Astrocyte (in vitro differentiated cells and primary cell): ENCODE results near the gene STK32B. TPM values are rescaled to one million over a fixed set of nuclear protein-coding genes. Genes with fewer than 3 reads are reported as not detected.

ENCODE experiments used
- DNase-seq: peaks from one replicate; pipeline ENCODE4 v3.0.0-alpha.2; 2010; ENCODE audit warnings: low read depth
- FAIRE-seq: peaks from 2 replicates; lab custom pipeline; 2011; peaks lifted over from hg19 to GRCh38; lab: Jason Lieb, UNC
- H2AFZ ChIP-seq: 2 replicates; pipeline ENCODE4 v1.6.0; 2012; ENCODE audit warnings: low read depth, low read length, inconsistent platforms
- H3K27ac ChIP-seq: 2 replicates; pipeline ENCODE4 v1.5.1; 2011; ENCODE audit warnings: low read depth, low read length, inconsistent platforms
- H3K27me3 ChIP-seq: 2 replicates; pipeline ENCODE4 v1.6.0; 2011; ENCODE audit warnings: low read length, inconsistent platforms; ENCODE audit not compliant: insufficient read depth
- H3K36me3 ChIP-seq: 2 replicates; pipeline ENCODE4 v1.5.1; 2011; ENCODE audit warnings: low read length, inconsistent platforms; ENCODE audit not compliant: insufficient read depth
- H3K4me1 ChIP-seq: 2 replicates; pipeline ENCODE4 v1.5.1; 2011; ENCODE audit warnings: low read length, inconsistent platforms; ENCODE audit not compliant: insufficient read depth
- H3K4me2 ChIP-seq: 2 replicates; pipeline ENCODE4 v1.6.0; 2012; ENCODE audit warnings: low read length, inconsistent platforms
- H3K4me3 ChIP-seq: 2 replicates; pipeline ENCODE4 v1.5.1; 2011; ENCODE audit warnings: low read depth, mild to moderate bottlenecking, low read length, inconsistent platforms; ENCODE audit not compliant: insufficient read depth
- H3K79me2 ChIP-seq: 2 replicates; pipeline ENCODE4 v1.6.0; 2012; ENCODE audit warnings: mild to moderate bottlenecking, low read length, inconsistent platforms; ENCODE audit not compliant: insufficient read depth
- H3K9ac ChIP-seq: 2 replicates; pipeline ENCODE4 v1.6.0; 2012; ENCODE audit warnings: mild to moderate bottlenecking, low read length, inconsistent platforms
- H3K9me3 ChIP-seq: 2 replicates; pipeline ENCODE4 v1.5.1; 2012; ENCODE audit warnings: low read depth, mild to moderate bottlenecking, low read length, inconsistent platforms; ENCODE audit not compliant: insufficient read depth
- H4K20me1 ChIP-seq: 2 replicates; pipeline ENCODE4 v1.6.0; 2012; ENCODE audit warnings: low read length, inconsistent platforms; ENCODE audit not compliant: insufficient read depth
- H3K27ac Mint-ChIP-seq: one replicate; pipeline ENCODE4 v1.8.0; 2021; ENCODE audit warnings: mild to moderate bottlenecking, mixed read lengths; ENCODE audit not compliant: unreplicated experiment
- H3K27me3 Mint-ChIP-seq: one replicate; pipeline ENCODE4 v1.8.0; 2021; ENCODE audit warnings: low read depth, mixed read lengths; ENCODE audit not compliant: unreplicated experiment
- H3K36me3 Mint-ChIP-seq: one replicate; pipeline ENCODE4 v1.8.0; 2021; ENCODE audit warnings: low read depth, mixed read lengths; ENCODE audit not compliant: unreplicated experiment
- H3K4me1 Mint-ChIP-seq: one replicate; pipeline ENCODE4 v1.8.0; 2021; ENCODE audit warnings: low read depth, mixed read lengths; ENCODE audit not compliant: unreplicated experiment
- H3K4me3 Mint-ChIP-seq: one replicate; pipeline ENCODE4 v1.8.0; 2021; ENCODE audit warnings: mild to moderate bottlenecking, moderate library complexity, mixed read lengths; ENCODE audit not compliant: unreplicated experiment
- H3K9me3 Mint-ChIP-seq: one replicate; pipeline ENCODE4 v1.8.0; 2021; ENCODE audit warnings: mild to moderate bottlenecking, mixed read lengths; ENCODE audit not compliant: unreplicated experiment
- CTCF ChIP-seq: IDR thresholded peaks from 2 replicates; pipeline ENCODE4 v1.5.1; 2011; ENCODE audit warnings: low read depth, mild to moderate bottlenecking, inconsistent platforms, low read length, moderate library complexity; ENCODE audit not compliant: insufficient read depth
- EZH2 ChIP-seq: IDR thresholded peaks from 2 replicates; pipeline ENCODE4 v1.6.1; 2012; ENCODE audit warnings: mild to moderate bottlenecking, low read length, inconsistent platforms; ENCODE audit not compliant: insufficient read depth
- total RNA-seq: library from RNA; stranded (reverse); gene quantifications from 2 replicates; pipeline ENCODE4 v1.2.1, GENCODE V29; 2021

STK32B gene
- total RNA-seq, 1 donor from 2014 or later, result 2.9 TPM

GRCh38 chr4:5422195-5422594 lies 370.9 kb downstream of the STK32B start:
- peaks cover 11% of the 10 kb centered on the region for H3K9me3 Mint-ChIP-seq
- no peak for TF ChIP-seq EZH2
- no peak for TF ChIP-seq CTCF
- no peak overlapping the region for H3K4me3 Mint-ChIP-seq
- H3K36me3 Mint-ChIP-seq, result peaks cover 8% of the 10 kb centered on the region
- no peak overlapping the region for H3K27ac Mint-ChIP-seq
- Histone ChIP-seq H3K9me3 (no peaks in the 10 kb centered on the region), H3K9ac (no peak overlapping the region), H3K27me3 (no peaks in the 10 kb centered on the region), H3K79me2 (no peaks in the 10 kb centered on the region), H3K4me3 (no peak overlapping the region), H3K27ac (no peak overlapping the region), H4K20me1 (no peaks in the 10 kb centered on the region), H3K36me3 (no peaks in the 10 kb centered on the region), H3K4me1 (no peaks in the 10 kb centered on the region), H2AFZ (no peak overlapping the region), H3K4me2 (no peak overlapping the region)
- FAIRE-seq, result no peak
- peaks cover 19% of the 10 kb centered on the region for H3K27me3 Mint-ChIP-seq
- no peaks in the 10 kb centered on the region for H3K4me1 Mint-ChIP-seq
- DNase-seq, result no peak

- Mint-ChIP-seq H3K27ac (no peak overlapping the region), H3K4me1 (no peaks in the 10 kb centered on the region), H3K9me3 (peaks cover 6% of the 10 kb centered on the region), H3K36me3 (peaks cover 3% of the 10 kb centered on the region), H3K27me3 (peaks cover 19% of the 10 kb centered on the region), H3K4me3 (no peak overlapping the region)
- FAIRE-seq, result no peak
- Histone ChIP-seq H4K20me1 (no peaks in the 10 kb centered on the region), H2AFZ (no peak overlapping the region), H3K27me3 (no peaks in the 10 kb centered on the region), H3K36me3 (no peaks in the 10 kb centered on the region), H3K9ac (no peak overlapping the region), H3K4me1 (no peaks in the 10 kb centered on the region), H3K4me2 (no peak overlapping the region), H3K79me2 (no peaks in the 10 kb centered on the region), H3K9me3 (no peaks in the 10 kb centered on the region), H3K27ac (no peak overlapping the region), H3K4me3 (no peak overlapping the region)
- no peak for DNase-seq
- TF ChIP-seq CTCF, result no peak
- TF ChIP-seq EZH2, result no peak
Measured at GRCh38 chr4:5423670-5424069, 372.4 kb downstream of the STK32B start.

GRCh38 chr4:5424211-5424610 lies 372.9 kb downstream of the STK32B start:
- Histone ChIP-seq H3K9ac (no peak overlapping the region), H4K20me1 (no peaks in the 10 kb centered on the region), H3K9me3 (no peaks in the 10 kb centered on the region), H3K27ac (no peak overlapping the region), H3K4me2 (no peak overlapping the region), H3K79me2 (no peaks in the 10 kb centered on the region), H3K4me3 (no peak overlapping the region), H2AFZ (no peak overlapping the region), H3K36me3 (no peaks in the 10 kb centered on the region), H3K27me3 (no peaks in the 10 kb centered on the region), H3K4me1 (no peaks in the 10 kb centered on the region)
- no peak overlapping the region for H3K27ac Mint-ChIP-seq
- H3K27me3 Mint-ChIP-seq, result peaks cover 17% of the 10 kb centered on the region
- FAIRE-seq (no peak), DNase-seq (no peak)
- H3K9me3 Mint-ChIP-seq, result peaks cover 6% of the 10 kb centered on the region
- no peak for TF ChIP-seq EZH2
- TF ChIP-seq CTCF, result no peak
- peaks cover 3% of the 10 kb centered on the region for H3K36me3 Mint-ChIP-seq
- no peaks in the 10 kb centered on the region for H3K4me1 Mint-ChIP-seq
- H3K4me3 Mint-ChIP-seq, result no peak overlapping the region
